PC-3 (cell line): ENCODE data around the gene PPP1R14C. TPM values are rescaled to one million over a fixed set of nuclear protein-coding genes. Genes with fewer than 3 reads are reported as not detected.

ENCODE experiments used
- ATAC-seq: fragments of 200-7000 bp; cut with Tn5 transposase; 2 replicates; pipeline ENCODE4 v1.9.1; 2020; ENCODE audit warnings: mild to moderate bottlenecking, moderate library complexity
- BruUV-seq: library from RNA; stranded (reverse); fragments of 400-500 nt; replicated peaks from 2 replicates; lab custom pipeline; 2021; lab: Mats Ljungman, UMichigan
- CTCF ChIA-PET: fragments of 300-600 bp; sonication (Branson Sonifier 250); formaldehyde crosslinking; loops from one replicate; lab custom pipeline; 2022; ENCODE audit warnings: antibody characterized with exemption; lab: Charles Lee
- POLR2A ChIA-PET: fragments of 300-600 bp; sonication (Branson Sonifier 250); formaldehyde crosslinking; loops from one replicate; lab custom pipeline; 2022; ENCODE audit warnings: antibody characterized with exemption; ENCODE audit not compliant: unreplicated experiment; lab: Charles Lee
- DNase-seq: peaks from one replicate; pipeline ENCODE4 v3.0.0-alpha.2; 2015
- H2AFZ ChIP-seq: fragments of 300-600 bp; sonication (generic); 2 replicates; pipeline ENCODE4 v1.6.0; 2016; ENCODE audit warnings: antibody characterized with exemption, low read length
- H3F3A ChIP-seq: fragments of 300-600 bp; sonication (generic); one replicate; pipeline ENCODE4 v1.6.0; 2017; ENCODE audit warnings: antibody characterized with exemption, low read length, control low read depth, mild to moderate bottlenecking; ENCODE audit not compliant: unreplicated experiment
- H3K27ac ChIP-seq: fragments of 300-600 bp; sonication (generic); 2 replicates; pipeline ENCODE4 v1.5.1; 2016; ENCODE audit warnings: mild to moderate bottlenecking, low read length
- H3K27me3 ChIP-seq: fragments of 300-600 bp; sonication (generic); 2 replicates; pipeline ENCODE4 v1.6.1; 2016; ENCODE audit warnings: low read length, mixed read lengths
- H3K36me3 ChIP-seq: fragments of 300-600 bp; sonication (generic); 2 replicates; pipeline ENCODE4 v1.6.1; 2016; ENCODE audit warnings: low read depth, mixed run types, low read length, mixed read lengths
- H3K4me1 ChIP-seq: fragments of 300-600 bp; sonication (generic); 2 replicates; pipeline ENCODE4 v1.5.1; 2016; ENCODE audit warnings: low read length; ENCODE audit not compliant: insufficient read depth
- H3K4me2 ChIP-seq: fragments of 300-600 bp; sonication (generic); 2 replicates; pipeline ENCODE4 v1.6.0; 2016; ENCODE audit warnings: low read length
- H3K4me3 ChIP-seq: fragments of 300-600 bp; sonication (generic); 2 replicates; pipeline ENCODE4 v1.5.1; 2016; ENCODE audit warnings: mild to moderate bottlenecking, low read length, mixed read lengths
- H3K79me2 ChIP-seq: fragments of 300-600 bp; sonication (generic); 2 replicates; pipeline ENCODE4 v1.6.1; 2017; ENCODE audit warnings: low read length, mixed read lengths
- H3K9ac ChIP-seq: fragments of 300-600 bp; sonication (generic); 2 replicates; pipeline ENCODE4 v1.6.0; 2016; ENCODE audit warnings: mild to moderate bottlenecking, low read length
- H3K9me2 ChIP-seq: fragments of 300-600 bp; sonication (generic); replicated peaks from 2 replicates; pipeline ENCODE4 v1.6.1; 2016; ENCODE audit warnings: mixed run types, low read length, mixed read lengths
- H3K9me3 ChIP-seq: fragments of 300-600 bp; sonication (generic); 2 replicates; pipeline ENCODE4 v1.6.1; 2016; ENCODE audit warnings: low read length, mixed read lengths
- H4K20me1 ChIP-seq: fragments of 300-600 bp; sonication (generic); 2 replicates; pipeline ENCODE4 v1.6.1; 2016; ENCODE audit warnings: low read length, mixed read lengths
- EZH2 ChIP-seq: fragments of 300-600 bp; sonication (generic); IDR thresholded peaks from one replicate; pipeline ENCODE4 v1.6.1; 2017; ENCODE audit warnings: antibody characterized with exemption, mild to moderate bottlenecking, low read length; ENCODE audit not compliant: unreplicated experiment
- EZH2phosphoT487 ChIP-seq: fragments of 300-600 bp; sonication (generic); IDR thresholded peaks from 2 replicates; pipeline ENCODE4 v1.6.1; 2018; ENCODE audit warnings: mild to moderate bottlenecking, antibody characterized with exemption, low read length, borderline replicate concordance
- intact Hi-C: fragments of 100-400 bp; cut with micrococcal nuclease; formaldehyde crosslinking; loops from 2 replicates; pipeline ENCODE4 v1.9.0; 2023
- total RNA-seq: library from RNA; depleted of rRNA; stranded (reverse); fragments of >200 nt; gene quantifications from 2 replicates; pipeline ENCODE4 v1.2.3, GENCODE V29; 2014
- TF ChIP-seq, protein P1 (sequence below): fragments of 300-600 bp; sonication (generic); conservative IDR thresholded peaks from 2 replicates; pipeline ENCODE4 v1.5.1; 2017; ENCODE audit warnings: antibody characterized with exemption, low read depth, mild to moderate bottlenecking, low read length

Gene PPP1R14C
- total RNA-seq, 1 experiment from 2014 or later: 1.1 TPM

DNA sequence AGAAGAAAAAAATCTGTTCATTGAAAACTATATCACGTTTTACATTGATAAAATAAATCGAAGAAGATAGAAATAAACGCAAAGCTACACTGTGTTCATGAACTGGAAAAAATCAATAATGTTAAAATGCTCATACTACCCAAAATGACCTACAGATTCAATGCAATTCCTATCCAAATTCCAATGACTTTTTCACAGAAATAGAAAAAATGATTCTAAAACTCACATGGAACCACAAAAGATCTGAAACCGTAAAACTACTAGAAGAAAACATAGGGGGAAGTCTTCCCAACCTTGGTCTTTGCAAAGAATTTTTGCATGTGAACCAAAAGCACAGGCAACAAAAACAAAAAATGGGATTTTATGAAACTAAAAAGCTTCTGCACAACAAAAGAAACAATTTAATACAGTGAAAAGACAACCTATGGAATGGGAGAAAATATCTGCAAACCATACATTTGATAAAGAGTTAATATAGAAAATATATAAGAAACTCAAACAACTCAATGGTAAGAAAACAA lies 40.0 kb upstream of the PPP1R14C start:
- TF ChIP-seq, protein P1, sequence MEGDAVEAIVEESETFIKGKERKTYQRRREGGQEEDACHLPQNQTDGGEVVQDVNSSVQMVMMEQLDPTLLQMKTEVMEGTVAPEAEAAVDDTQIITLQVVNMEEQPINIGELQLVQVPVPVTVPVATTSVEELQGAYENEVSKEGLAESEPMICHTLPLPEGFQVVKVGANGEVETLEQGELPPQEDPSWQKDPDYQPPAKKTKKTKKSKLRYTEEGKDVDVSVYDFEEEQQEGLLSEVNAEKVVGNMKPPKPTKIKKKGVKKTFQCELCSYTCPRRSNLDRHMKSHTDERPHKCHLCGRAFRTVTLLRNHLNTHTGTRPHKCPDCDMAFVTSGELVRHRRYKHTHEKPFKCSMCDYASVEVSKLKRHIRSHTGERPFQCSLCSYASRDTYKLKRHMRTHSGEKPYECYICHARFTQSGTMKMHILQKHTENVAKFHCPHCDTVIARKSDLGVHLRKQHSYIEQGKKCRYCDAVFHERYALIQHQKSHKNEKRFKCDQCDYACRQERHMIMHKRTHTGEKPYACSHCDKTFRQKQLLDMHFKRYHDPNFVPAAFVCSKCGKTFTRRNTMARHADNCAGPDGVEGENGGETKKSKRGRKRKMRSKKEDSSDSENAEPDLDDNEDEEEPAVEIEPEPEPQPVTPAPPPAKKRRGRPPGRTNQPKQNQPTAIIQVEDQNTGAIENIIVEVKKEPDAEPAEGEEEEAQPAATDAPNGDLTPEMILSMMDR: no peak
- TF ChIP-seq EZH2 (no peak), EZH2phosphoT487 (no peak)
- no TSS peak for BruUV-seq
- intact Hi-C loops: no loop called here
- CTCF ChIA-PET: no interaction called here
- H3K9me2 ChIP-seq: no peaks in the 10 kb centered on the region
- no peak overlapping the region for H2AFZ ChIP-seq
- no peak overlapping the region for H3K4me3 ChIP-seq
- no peaks in the 10 kb centered on the region for H3K36me3 ChIP-seq
- no peaks in the 10 kb centered on the region for H3K9me3 ChIP-seq
- DNase-seq (no peak), ATAC-seq (no peak)
- H3F3A ChIP-seq: no peaks in the 10 kb centered on the region
- no peaks in the 10 kb centered on the region for H3K79me2 ChIP-seq
- H3K27ac ChIP-seq: no peak overlapping the region
- H3K4me2 ChIP-seq: no peak overlapping the region
- H3K4me1 ChIP-seq: no peaks in the 10 kb centered on the region
- no peak overlapping the region for H3K9ac ChIP-seq
- H4K20me1 ChIP-seq: no peaks in the 10 kb centered on the region
- POLR2A ChIA-PET: interaction anchor here (0.9 kb wide), 1 partner anchor 560 kb away, joined by 4 read pairs; no protein-coding TSS in a partner anchor
- H3K27me3 ChIP-seq: 0 out of 2 replicates have a peak, but pooled peaks cover 8% of the 10 kb centered on the region

- CTCF ChIA-PET: no interaction called here
Observed at GRCh38 chr6:150112233-150112632, 30.6 kb upstream of the PPP1R14C start.

GRCh38 chr6:150115769-150116168 lies 27.1 kb upstream of the PPP1R14C start:
- H2AFZ ChIP-seq: no peak overlapping the region
- intact Hi-C loops: no loop called here
- no TSS peak for BruUV-seq
- H3K27ac ChIP-seq: no peak overlapping the region
- TF ChIP-seq, protein P1: no peak
- TF ChIP-seq EZH2 (no peak), EZH2phosphoT487 (no peak)
- H3K4me1 ChIP-seq: no peaks in the 10 kb centered on the region
- no peaks in the 10 kb centered on the region for H3K9me3 ChIP-seq
- H3K4me2 ChIP-seq: no peak overlapping the region
- no peaks in the 10 kb centered on the region for H4K20me1 ChIP-seq
- no peak overlapping the region for H3K4me3 ChIP-seq
- no peaks in the 10 kb centered on the region for H3F3A ChIP-seq
- H3K9me2 ChIP-seq: no peaks in the 10 kb centered on the region
- H3K36me3 ChIP-seq: no peaks in the 10 kb centered on the region
- H3K79me2 ChIP-seq: no peaks in the 10 kb centered on the region
- ATAC-seq: no peak
- H3K9ac ChIP-seq: no peak overlapping the region
- DNase-seq: no peak
- CTCF ChIA-PET: interaction anchor here (0.5 kb wide), 1 partner anchor 563 kb away, joined by 3 read pairs; no protein-coding TSS in a partner anchor
- POLR2A ChIA-PET: no interaction called here
- no peaks in the 10 kb centered on the region for H3K27me3 ChIP-seq

More at GRCh38 chr6:150112233-150112632, 30.6 kb upstream of the PPP1R14C start:
- no peak for DNase-seq
- intact Hi-C loops: no loop called here
- Histone ChIP-seq H3K9me2 (no peaks in the 10 kb centered on the region), H3K9me3 (no peaks in the 10 kb centered on the region), H2AFZ (no peak overlapping the region), H3K9ac (no peak overlapping the region), H3K4me2 (no peak overlapping the region), H3F3A (no peaks in the 10 kb centered on the region), H3K27ac (no peak overlapping the region), H3K4me3 (no peak overlapping the region), H4K20me1 (no peaks in the 10 kb centered on the region), H3K4me1 (no peaks in the 10 kb centered on the region), H3K79me2 (no peaks in the 10 kb centered on the region), H3K36me3 (no peaks in the 10 kb centered on the region), H3K27me3 (no peaks in the 10 kb centered on the region)
- POLR2A ChIA-PET: no interaction called here
- no TSS peak for BruUV-seq
- no peak for TF ChIP-seq EZH2
- TF ChIP-seq, protein P1: no peak
- ATAC-seq: no peak
